Activated T-helper 9 cell treated with anti-CD3 and anti-CD28 coated beads, Interleukin-2, amount 50 U/mL, for 16 hours (primary cell): ENCODE data around the gene SAMMSON.

Experiments used
- DNase-seq: peaks from one replicate; pipeline ENCODE4 v3.0.0-alpha.2; 2020; ENCODE audit warnings: low read depth

SAMMSON gene

DNA sequence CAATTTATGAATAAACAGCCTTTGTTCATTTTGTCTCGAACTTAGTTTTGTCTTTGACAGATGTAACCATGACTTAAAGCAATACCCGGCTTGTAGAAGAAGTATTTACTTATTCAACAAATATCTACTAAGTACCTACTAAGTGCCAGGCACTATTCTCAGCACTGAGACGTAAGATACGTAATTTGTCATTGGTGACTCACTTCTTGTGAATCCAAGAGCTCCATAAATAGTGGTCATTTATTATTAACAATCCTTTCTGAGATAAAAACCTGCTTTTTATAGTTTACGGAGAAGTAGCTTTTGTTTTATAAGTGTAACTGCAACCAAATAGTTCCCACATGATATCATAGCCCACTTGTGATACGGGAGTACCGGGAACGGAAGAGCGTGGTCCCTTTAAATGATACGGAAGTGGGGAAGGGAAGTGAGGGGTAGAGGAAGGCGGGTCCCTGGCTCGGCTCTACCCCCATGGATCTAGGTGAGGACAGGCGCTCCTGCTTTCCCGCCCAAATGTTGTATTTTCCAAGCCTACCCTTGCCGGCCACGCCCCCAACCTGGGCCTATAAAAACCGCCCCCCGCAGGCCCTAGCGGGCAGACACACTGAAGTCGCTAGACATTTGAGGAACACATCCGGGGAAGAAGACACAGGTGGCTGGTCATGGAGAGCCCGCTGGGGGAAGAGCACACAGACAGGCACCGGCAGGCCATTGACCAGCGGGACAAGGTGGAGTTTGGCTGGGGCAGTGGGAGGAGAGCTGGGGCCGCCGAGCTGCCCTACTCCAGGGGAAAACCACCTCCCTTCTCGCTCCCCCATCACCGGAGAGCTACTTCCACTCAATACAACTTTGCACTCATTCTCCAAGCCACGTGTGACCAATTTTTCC is at the start of gene SAMMSON:
Gene SAMMSON, plus strand, starts transcription at position 594 of the 888 bp plus-strand sequence.
- no peak for DNase-seq

DNA sequence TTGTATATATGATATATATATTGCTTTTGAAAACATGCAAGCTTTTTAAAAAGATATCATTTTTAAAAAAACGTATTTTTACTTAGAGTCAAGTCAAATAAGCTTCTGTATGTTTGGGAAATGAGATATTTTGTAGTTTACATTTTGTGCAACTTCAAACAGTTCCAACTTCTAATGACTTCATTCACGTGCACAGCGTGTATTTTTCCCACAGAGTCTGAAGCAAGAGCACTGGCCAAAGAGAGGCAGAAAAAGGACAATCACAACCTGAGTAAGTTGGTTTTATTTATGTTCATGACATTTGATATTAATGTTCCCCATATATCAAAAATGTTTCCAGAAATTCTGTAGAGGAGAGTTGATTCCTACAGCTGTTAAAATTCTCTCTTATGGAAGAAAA is 47.9 kb upstream of the SAMMSON start:
- no peak for DNase-seq

DNA sequence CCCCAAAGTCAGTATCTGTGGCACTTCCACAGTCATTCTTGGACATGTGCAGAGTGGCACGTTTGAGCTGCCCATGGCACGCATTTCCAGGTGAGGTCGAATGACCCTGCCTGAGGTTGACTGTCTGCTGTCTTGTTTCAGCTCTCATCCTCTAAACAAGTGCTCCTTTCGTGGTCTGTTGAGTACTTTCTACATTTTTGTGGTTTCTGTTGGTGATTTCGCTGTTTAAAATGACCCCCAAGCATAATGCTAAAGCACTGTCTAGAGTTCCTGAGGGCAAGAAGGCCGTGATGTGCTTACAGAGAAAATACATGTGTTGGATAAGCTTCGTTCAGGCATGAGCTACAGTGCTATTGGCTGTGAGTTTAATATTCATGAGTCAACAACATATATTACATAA is 40.0 kb upstream of the SAMMSON start:
- no peak for DNase-seq

DNA sequence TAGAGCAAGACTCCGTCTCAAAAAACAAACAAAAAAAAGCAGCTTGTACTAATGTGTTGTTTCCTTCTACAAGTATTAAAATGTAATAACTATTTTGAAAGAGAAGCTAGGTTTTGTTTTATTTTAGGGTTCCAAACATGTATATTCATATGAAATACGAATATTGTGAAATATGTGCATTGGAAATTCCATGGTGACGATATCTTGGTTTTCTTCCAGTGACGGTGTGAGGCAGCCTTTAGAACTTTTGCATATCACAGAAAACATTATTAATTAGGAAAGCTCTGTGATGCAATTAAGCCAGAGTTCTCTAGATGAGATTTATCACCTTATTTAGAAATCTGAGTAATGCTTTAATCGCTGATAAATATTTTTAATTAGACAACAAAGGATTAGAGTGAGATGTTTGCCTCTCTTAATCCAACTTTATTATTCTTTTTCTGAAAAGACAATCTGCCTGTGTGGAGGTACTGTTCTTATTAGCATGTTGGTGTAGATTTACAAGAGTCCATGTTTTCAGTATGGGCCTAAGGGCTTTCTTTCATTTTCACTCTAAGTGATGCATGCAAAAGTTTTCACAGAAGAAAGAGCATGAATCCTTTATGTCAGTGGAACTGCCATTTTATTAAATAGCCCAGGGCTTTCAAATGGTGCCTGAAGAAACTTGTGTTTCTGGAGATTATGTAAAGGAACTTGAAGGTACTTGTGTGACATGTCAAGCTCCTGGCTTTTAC is 37.7 kb upstream of the SAMMSON start:
- DNase-seq, result no peak

DNA sequence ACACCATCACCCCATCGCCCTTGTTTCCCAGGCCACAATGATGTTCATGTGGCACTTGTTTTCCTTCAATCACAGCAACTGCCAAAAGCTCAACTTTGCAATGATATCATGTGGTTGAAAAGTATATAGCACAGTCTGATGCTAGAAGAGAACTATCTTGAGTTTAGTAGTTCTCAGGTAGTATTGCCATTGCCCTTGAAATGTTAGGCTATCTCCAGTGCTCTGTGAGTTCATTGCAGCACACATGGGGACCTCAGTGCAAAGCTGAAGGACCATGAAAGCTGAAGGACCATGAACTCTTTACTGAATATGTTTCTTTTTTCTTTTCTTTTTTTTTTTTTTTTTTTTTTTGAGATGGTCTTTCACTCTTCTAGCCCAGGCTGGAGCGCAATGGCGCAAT is 35.9 kb upstream of the SAMMSON start:
- DNase-seq, result no peak

DNA sequence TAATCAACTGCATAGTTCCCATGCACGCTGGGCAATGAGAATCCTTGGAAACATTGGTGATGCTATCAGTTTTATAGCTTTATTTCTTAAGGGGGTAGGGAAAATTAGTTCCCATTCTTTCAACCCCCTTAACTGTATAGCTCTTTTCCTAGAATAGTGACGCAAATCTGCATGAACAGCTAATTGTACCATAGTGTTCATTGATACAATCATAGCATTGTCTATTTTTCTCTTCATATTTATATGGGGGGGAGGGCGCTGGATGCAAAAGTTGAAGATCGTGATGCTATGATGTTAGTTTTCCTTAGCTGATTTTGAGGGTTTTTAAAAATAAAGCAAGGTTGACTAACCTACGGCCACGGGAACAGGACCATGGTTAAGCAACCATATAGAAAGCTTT is 32.4 kb upstream of the SAMMSON start:
- no peak for DNase-seq

DNA sequence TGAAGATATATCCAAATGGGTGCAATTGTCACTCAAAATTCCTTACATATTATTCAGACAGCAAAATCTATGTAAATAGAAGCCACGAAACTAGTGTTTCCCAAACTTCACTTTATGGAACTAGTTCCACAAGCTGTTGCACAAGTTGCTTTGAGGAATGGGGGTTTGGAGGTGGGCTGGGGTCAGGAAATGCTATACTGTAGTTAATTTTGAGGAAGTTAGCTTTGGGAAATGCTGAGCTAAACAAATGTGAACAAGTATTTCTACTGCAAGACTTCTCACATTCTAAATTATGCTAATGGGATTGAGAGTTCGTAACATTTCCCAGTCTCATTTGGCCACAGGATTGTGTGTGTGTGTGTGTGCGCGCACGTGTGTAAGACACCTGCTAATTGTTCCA is 28.7 kb upstream of the SAMMSON start:
- no peak for DNase-seq

DNA sequence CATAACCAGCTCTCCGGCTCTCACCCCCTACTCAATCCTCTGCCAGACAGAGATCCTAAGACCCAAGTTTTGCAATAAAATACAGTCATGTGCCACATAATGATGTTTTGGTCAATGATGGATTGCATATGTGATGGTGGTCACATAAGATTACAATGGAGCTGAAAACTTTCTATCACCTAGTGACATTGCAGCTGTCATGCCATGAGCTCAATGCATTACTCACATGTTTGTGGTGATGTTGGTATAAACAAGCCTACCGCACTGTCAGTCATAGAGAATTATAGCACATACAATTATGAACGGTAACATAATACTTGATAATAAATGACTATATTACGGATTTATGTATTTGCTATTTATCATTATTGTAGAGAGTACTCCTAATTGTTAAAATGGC is 26.9 kb upstream of the SAMMSON start:
- no peak for DNase-seq

DNA sequence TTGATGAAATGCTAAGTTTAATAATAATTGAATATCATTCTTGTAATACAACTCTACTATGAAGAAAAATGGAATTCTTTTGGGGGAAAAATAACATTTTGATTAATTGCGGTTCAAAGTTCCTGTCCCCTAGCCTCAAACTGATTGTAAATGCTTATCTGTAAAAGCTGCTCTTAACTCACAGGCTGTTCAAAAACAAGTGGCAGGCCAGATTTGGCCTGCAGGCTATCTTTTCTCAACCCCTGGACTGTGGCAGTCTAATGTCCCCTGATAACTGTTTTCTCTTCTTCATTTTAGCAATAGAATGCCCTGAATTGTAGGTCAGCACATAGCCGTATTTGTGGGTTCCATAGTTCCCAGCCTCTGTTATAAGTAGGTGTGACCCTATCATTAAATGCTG is 23.5 kb upstream of the SAMMSON start:
- DNase-seq, result no peak

DNA sequence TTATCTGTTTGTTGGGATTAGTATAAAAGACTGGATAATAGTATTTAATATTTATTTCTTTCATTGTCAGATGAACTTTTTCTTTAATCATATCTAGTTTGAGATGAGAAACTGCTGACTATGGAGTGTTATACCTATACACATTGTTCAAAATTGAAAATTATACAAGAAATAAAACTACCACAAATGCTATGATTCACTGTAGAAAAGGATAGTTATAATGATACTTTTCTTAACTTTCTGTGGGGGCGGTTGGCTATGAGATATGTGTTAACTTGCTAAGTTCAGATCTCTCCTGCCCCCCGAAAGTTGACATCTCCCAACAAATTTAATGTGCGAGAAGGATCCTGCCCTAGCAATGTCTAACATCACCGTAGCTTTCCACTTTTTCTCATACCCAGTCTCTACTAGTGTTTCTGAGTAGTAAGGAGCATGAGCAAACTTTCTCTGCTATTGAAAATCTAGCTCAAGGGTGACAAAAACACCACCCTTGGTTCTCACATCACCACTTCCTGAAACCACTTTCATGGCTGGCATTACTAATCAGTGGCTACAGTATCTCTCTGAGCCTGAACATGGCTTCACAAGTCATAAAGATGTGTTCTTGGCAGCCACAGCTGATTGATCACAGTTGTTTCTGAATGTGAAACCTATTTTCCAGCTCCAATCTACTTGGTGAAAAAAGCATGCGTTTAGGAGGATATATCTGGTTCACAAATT is 15.8 kb upstream of the SAMMSON start:
- DNase-seq, result no peak

DNA sequence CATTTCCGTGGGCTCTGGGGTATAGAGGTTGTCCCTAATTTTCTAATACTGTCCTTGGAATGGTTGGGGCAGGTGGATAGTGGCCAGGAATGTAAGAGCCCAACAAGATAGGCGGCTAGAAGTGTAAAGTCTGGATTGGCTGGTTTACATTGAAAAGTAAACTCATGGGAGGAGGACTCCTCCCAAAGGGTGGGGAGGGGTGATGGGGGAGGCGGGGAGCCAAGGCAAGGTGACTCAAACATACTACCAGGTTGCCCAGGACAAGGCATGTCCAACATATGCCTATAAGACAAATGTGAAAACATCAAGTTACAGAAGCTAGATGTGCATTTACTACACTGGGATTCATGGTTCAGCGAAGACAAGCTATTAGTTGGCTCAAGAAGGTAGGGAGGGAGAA is 14.3 kb upstream of the SAMMSON start:
- DNase-seq, result no peak

DNA sequence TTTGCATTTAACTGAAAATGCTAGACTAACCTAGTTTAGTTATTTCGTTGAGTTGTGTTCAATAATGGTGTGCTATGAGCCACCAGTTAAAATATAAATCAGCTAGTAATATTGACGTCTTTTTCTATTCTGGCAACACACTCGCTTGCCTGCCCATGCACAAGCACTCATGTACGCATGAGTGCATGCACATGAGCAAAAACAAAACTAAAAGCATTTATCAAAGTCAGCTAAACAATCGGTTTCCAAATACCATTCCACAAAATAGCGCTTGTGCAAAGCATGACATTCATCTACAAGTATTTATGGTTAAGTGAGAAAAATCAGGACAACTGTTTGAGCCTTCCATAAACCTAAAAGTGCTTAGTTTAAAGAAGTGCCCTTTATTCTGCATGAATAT is 13.1 kb upstream of the SAMMSON start:
- no peak for DNase-seq

DNA sequence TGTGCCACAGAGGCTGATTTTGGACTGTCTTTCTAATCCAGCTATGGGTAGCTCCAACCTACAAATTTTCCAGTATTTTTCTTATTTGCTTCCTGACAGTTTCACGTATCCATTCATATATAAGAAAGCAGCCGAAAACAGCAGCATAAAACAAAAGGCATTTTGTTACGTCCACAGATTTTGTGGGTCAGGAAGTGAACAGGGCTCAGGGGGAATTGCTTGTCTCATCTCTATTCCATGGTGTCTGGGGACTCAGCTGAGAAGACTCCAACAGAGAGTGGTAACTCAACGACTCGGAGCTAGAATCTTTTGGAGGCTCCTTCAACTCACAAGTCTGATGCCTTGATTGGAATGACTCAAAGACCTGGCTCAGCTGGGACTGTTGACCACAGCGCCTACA is 11.7 kb upstream of the SAMMSON start:
- DNase-seq, result no peak

DNA sequence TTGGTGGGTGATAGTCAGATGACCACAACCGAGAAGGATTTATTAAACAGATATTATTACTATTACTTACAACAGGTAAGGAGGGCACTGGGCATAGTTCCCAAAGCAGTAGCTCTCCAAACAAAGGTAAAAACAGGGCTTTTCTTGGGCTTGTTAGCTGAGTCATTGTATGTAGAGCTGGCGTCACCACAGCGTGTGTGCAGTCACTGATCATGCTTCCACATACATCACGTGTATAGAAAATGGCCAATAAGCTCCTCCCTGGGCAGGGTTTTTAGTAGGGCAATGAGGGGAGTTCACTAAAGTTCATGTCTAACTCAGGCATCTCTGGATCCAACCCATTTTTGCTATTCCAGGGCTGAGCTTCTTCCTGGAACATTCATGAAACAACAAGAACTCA is 5.8 kb upstream of the SAMMSON start:
- no peak for DNase-seq

DNA sequence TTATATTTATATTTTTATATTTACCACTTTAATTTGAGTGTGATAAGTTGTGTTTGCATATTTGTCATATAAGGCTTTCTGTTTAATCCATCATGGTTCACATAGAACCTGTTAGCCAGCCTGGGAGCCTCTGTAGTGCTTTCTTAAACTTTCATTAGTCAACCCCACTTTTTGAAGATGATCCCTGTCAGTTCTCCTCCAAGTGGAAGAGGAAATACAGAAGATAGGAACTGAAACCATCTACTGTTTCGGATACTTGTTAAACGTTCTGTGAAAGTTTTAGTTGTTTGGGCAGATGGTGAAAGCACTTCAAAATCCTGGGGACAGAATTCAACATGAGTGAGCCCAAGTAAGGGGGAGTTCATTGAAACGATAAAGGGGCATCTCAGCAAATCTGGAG is 4.6 kb upstream of the SAMMSON start:
- no peak for DNase-seq

DNA sequence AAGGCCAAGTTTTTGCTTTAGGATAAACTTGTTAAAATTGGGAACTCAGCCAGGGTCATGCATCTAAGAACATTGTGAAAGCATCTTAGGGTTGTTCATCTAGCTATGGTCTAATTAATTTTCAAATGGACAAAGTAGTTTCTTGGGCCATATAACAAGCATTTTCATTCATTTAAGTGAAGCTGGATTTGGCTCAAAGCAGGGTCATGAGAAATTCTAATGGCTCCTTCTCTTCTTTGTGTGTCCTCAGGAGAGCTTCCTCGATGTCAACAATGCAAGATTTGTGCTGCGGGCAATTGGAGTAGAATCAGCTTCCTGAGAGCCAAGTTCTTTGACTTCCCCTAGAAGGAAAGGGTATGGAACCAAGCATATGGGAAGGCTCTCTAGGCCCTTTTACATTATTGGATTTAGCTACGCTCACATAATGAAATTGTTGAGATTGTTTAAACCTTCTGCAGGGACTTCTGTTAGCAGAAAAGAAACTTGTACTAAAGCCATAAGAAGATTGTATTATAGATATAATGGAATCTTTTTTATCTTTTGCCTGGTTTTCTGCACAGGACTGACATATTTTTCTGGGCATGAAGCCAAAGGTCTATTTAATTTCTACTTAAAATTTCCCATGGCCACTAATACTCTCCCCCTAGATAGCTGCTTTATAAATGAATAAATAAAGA is 1.8 kb upstream of the SAMMSON start:
- no peak for DNase-seq

DNA sequence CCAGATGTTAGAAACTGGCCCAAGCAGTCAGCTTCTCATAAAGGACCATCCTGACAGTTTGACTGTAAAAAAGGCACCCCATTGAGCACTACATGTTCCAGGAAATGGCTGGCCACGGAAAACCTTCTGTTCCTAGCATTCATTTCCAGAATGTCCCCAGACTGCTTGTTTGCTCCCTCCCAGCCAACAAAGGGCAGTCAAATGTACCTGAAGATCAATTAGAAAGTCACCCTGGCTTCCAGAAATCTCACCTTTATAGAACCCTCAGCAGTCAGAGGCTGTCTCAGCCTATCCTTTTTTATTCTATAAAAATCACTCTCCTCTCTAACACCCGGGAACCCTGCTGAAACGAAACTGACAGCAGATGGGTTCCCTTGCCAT is 784 bp upstream of the SAMMSON start:
- no peak for DNase-seq

DNA sequence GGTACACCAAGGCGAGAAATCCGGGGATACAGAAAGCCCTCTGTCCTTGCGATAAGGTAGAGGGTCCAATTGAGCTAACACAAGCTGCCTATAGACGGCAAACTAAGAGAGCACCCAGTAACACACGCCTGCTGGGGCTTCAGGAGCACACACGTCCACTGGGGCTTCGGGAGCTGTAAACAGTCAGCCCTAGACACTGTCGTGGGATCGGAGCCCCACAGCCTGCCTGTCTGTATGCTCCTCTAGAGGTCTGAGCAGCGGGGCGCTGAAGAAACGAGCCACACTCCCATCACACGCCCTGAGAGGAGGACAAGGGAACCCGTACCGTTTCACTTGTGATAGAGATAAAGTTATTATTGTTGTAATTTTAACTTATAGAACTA is 486 bp downstream of the SAMMSON start:
- DNase-seq, result no peak

DNA sequence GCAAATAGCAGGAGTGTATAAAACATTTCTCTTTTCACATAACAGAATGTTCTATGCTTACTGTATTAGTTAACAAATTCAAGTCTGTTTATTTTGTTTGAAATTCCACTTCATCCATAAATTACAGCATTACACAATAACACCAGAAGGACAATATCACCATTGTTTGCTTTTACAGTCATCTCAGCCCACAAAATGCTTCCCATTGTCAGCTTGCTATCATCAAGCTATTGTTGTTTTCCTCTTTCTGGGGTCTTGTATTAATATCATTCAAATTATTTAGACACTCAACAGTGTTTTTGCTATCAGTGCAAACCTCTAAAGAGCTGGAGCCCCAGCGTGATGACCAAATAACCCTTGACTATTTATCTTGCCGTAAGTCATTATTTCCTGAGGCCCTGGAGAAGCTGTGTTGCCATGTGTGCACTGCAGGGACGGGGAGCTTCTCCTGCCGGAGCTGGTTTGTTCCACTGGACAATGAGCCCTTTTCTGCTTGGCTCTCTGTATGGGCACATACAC is 1.1 kb downstream of the SAMMSON start:
- no peak for DNase-seq

DNA sequence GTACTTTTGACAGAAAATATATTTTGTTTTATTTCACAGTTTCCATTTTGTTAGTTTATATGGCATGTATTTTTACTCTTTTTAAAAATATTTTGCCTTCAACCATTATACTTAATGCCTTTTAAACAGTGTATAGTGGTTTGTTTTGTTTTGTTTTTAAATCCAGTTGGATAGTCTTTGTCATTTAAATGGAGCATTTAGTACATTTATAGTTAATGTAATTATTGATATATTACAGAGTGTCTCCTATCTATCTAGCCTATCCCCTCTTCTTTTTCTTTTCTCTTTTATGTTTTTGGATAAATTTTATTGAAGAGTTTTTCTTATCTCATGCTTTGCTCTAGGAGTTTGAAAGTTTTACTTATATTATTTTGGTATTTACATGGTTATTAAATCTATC is 3.6 kb downstream of the SAMMSON start:
- DNase-seq, result no peak

DNA sequence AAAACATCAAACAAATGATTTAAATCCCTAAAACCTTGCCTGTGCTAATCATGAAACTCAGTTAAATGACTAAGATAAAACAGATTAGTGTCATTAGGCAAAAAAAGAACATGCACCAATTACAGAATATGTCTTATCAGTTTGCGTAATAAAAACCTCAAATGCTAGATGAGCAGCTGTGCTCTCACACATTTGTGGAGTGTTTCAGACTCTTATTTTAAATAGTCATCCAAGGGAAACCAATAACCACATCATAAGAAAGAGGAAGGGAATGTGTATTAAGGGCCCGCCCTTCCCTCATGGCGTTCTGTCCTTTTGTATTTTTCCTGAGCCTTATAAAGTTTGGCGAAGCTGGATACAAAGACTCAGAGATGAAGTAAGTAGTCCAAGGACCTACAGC is 6.6 kb downstream of the SAMMSON start:
- DNase-seq, result no peak

DNA sequence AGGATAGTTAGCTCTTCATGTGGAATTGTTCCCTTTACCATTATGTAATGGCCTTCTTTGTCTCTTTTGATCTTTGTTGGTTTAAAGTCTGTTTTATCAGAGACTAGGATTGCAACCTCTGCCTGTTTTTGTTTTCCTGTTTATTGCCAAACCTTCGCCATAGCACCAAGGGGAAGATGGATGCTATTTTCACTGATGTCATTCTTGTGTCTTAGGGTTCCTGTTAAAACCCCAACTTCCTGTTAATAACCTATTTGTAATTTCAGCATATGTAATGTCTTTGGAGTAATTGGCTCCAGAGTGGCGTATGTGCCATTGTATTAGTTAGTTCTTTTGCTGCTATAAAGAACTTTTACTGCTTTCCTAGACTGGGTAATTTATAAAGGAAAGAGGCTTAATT is 10.8 kb downstream of the SAMMSON start:
- no peak for DNase-seq
